A549 (cell line): ENCODE measurements around the gene GPR183. TPM values are rescaled to one million over a fixed set of nuclear protein-coding genes. Genes with fewer than 3 reads are reported as not detected.

Experiments used
- ATAC-seq, 2 experiments: fragments of 200-7000 bp in 1 of 2; fragments of >200 bp in 1 of 2; cut with Nextera tagmentation in 1 of 2; cut with Tn5 transposase in 1 of 2; 3 replicates each; pipeline versions ENCODE4 v1.8.0 to v1.9.1; 2018 to 2020; ENCODE audit warnings: mild to moderate bottlenecking in 1 of 2, moderate library complexity in 1 of 2
- CTCF ChIA-PET: fragments of 300-600 bp; sonication (Branson Sonifier 250); formaldehyde crosslinking; extraction: SDS; loops from one replicate; lab custom pipeline; 2021; ENCODE audit warnings: antibody characterized with exemption, inconsistent platforms; lab: Yijun Ruan, JAX
- POLR2A ChIA-PET: fragments of 350-600 bp; formaldehyde crosslinking; extraction: SDS; loops from one replicate; lab custom pipeline; 2021; ENCODE audit warnings: antibody characterized with exemption, inconsistent platforms; lab: Yijun Ruan, JAX
- DNase-seq, 2 experiments: peaks; one replicate each; pipeline versions ENCODE4 v3.0.0 to v3.0.0-alpha.2; 2011 to 2016; ENCODE audit warnings: low read depth in 1 of 2, low spot score in 1 of 2
- FAIRE-seq: peaks from 2 replicates; lab custom pipeline; 2011; peaks lifted over from hg19 to GRCh38; lab: Jason Lieb, UNC
- H3K27ac ChIP-seq, 2 experiments: fragments of >200 bp; sonication (Bioruptor Twin); formaldehyde crosslinking; 3 replicates each; pipeline ENCODE4 v1.5.1; 2016 to 2017
- H3K4me1 ChIP-seq: fragments of >200 bp; sonication (Bioruptor Twin); formaldehyde crosslinking; 3 replicates; pipeline ENCODE4 v1.6.1; 2016
- H3K4me2 ChIP-seq: fragments of >200 bp; sonication (Bioruptor Twin); formaldehyde crosslinking; 3 replicates; pipeline ENCODE4 v1.6.1; 2016
- H3K4me3 ChIP-seq: fragments of >200 bp; sonication (Bioruptor Twin); formaldehyde crosslinking; 3 replicates; pipeline ENCODE4 v1.5.1; 2016
- H3K9me3 ChIP-seq: fragments of >200 bp; sonication (Bioruptor Twin); formaldehyde crosslinking; 3 replicates; pipeline ENCODE4 v1.6.1; 2016
- CBX8 ChIP-seq: fragments of 200-600 bp; sonication (generic); IDR thresholded peaks from 2 replicates; pipeline ENCODE4 v1.6.1; 2016
- CHD2 ChIP-seq: fragments of 150-350 bp; IDR thresholded peaks from 2 replicates; pipeline ENCODE4 v1.6.1; 2014; ENCODE audit warnings: low read length; ENCODE audit not compliant: partially characterized antibody
- CTCF ChIP-seq: fragments of >200 bp; sonication (Bioruptor Twin); formaldehyde crosslinking; IDR thresholded peaks from 3 replicates; pipeline ENCODE4 v1.5.1; 2016
- ESRRA ChIP-seq: fragments of 150-350 bp; IDR thresholded peaks from 2 replicates; pipeline ENCODE4 v1.6.1; 2014; ENCODE audit warnings: mild to moderate bottlenecking, low read length, borderline replicate concordance
- FOSL2 ChIP-seq, 2 experiments: fragments of 450-650 bp in 1 of 2; fragments of >200 bp in 1 of 2; sonication (Bioruptor Twin) in 1 of 2; formaldehyde crosslinking; IDR thresholded peaks; 2 replicates each; pipeline versions ENCODE4 v1.5.0 to v1.6.1; 2016 to 2020; ENCODE audit warnings: mild to moderate bottlenecking in 1 of 2, moderate library complexity in 1 of 2
- FOXS1 ChIP-seq: fragments of 250-450 bp; sonication (Bioruptor Pico); IDR thresholded peaks from 2 replicates; pipeline ENCODE4 v1.5.0; 2020; ENCODE audit warnings: mild to moderate bottlenecking, moderate library complexity
- HMGXB4 ChIP-seq: fragments of 250-450 bp; sonication (Bioruptor Pico); IDR thresholded peaks from 2 replicates; pipeline ENCODE4 v1.5.0; 2021; ENCODE audit warnings: mild to moderate bottlenecking, moderate library complexity, borderline replicate concordance
- HOXA7 ChIP-seq: fragments of 250-450 bp; sonication (Bioruptor Pico); IDR thresholded peaks from 2 replicates; pipeline ENCODE4 v1.5.0; 2020; ENCODE audit warnings: mild to moderate bottlenecking, moderate library complexity
- HOXB13 ChIP-seq: fragments of 250-450 bp; sonication (Bioruptor Pico); IDR thresholded peaks from 2 replicates; pipeline ENCODE4 v1.5.0; 2020; ENCODE audit warnings: low read depth, mild to moderate bottlenecking, moderate library complexity
- JUNB ChIP-seq: fragments of >200 bp; sonication (Bioruptor Twin); formaldehyde crosslinking; IDR thresholded peaks from 2 replicates; pipeline ENCODE4 v1.6.1; 2016
- MAZ ChIP-seq: fragments of 150-350 bp; IDR thresholded peaks from 2 replicates; pipeline ENCODE4 v1.6.1; 2014; ENCODE audit warnings: antibody characterized with exemption, low read depth, low read length, borderline replicate concordance
- NFE2L2 ChIP-seq: fragments of 150-350 bp; conservative IDR thresholded peaks from 2 replicates; pipeline ENCODE4 v1.6.1; 2014; ENCODE audit warnings: low read length
- PBX3 ChIP-seq: IDR thresholded peaks from 2 replicates; pipeline ENCODE4 v1.6.1; 2012
- PHF8 ChIP-seq: fragments of 200-600 bp; sonication (generic); IDR thresholded peaks from 2 replicates; pipeline ENCODE4 v1.6.1; 2016; ENCODE audit warnings: low read depth, mild to moderate bottlenecking, antibody characterized with exemption, moderate library complexity, borderline replicate concordance
- POLR2AphosphoS2 ChIP-seq: conservative IDR thresholded peaks from 2 replicates; pipeline ENCODE4 v1.6.1; 2012; ENCODE audit warnings: low read length, improper control_type of control experiment, inconsistent platforms
- SMC3 ChIP-seq: fragments of >200 bp; sonication (Bioruptor Twin); formaldehyde crosslinking; IDR thresholded peaks from 3 replicates; pipeline ENCODE4 v1.6.1; 2018; ENCODE audit warnings: inconsistent platforms
- TP53 ChIP-seq: fragments of 250-450 bp; sonication (Bioruptor Pico); IDR thresholded peaks from 2 replicates; pipeline ENCODE4 v1.5.0; 2021; ENCODE audit warnings: mild to moderate bottlenecking, moderate library complexity
- ZFP36 ChIP-seq: fragments of 450-650 bp; IDR thresholded peaks from 2 replicates; pipeline ENCODE4 v1.6.1; 2014; ENCODE audit warnings: borderline replicate concordance; ENCODE audit not compliant: partially characterized antibody
- ZSCAN20 ChIP-seq: fragments of 250-450 bp; sonication (Bioruptor Pico); IDR thresholded peaks from 2 replicates; pipeline ENCODE4 v1.8.0; 2022; ENCODE audit warnings: mild to moderate bottlenecking, moderate library complexity
- WGBS: methylation state at CpG from one replicate; pipeline ENCODE4 v1.1.6; 2017; ENCODE audit errors: missing lambda C conversion rate; 5-methylcytosine and 5-hydroxymethylcytosine counted together
- polyA plus RNA-seq, 4 experiments: library from polyadenylated mRNA; depleted of rRNA in 3 of 4; stranded (reverse); fragments of >200 nt; fragmentation: RNase III in 1 of 4; extraction: RNeasy Plus Mini Kit Qiagen cat#74134 plus additional on column Dnase treatment in 1 of 4; gene quantifications; 2 replicates in 3 of 4; 3 replicates in 1 of 4; pipeline ENCODE4 v1.2.3, GENCODE V29; 2011 to 2017
- TF ChIP-seq, protein P1 (sequence below): fragments of >200 bp; sonication (Bioruptor Twin); formaldehyde crosslinking; IDR thresholded peaks from 2 replicates; pipeline ENCODE4 v1.6.1; 2016
- TF ChIP-seq, protein P2 (sequence below): fragments of 200-600 bp; sonication (generic); IDR thresholded peaks from 2 replicates; pipeline ENCODE4 v1.6.1; 2016; ENCODE audit warnings: antibody characterized with exemption, mild to moderate bottlenecking, moderate library complexity

GPR183 gene
- polyA plus RNA-seq, 2 of the 4 experiments (the other 2 are of a cell fraction): not detected

GRCh38 chr13:99322297-99323103, 15.3 kb upstream of the GPR183 start:
- peak in 1 of 2 experiments; percentile 35; a peak in 1 of 6 replicates for ATAC-seq
- TF ChIP-seq FOSL2 (IDR thresholded peaks at IDR 0.05) (0 out of 2 replicates have a peak, but pooled peaks have one; percentile 31), FOSL2 (CRISPR knock-in tag; IDR thresholded peaks at IDR 0.05) (no peak), TP53 (CRISPR knock-in tag) (no peak)
- no peak for FAIRE-seq
- ChIA-PET POLR2A (no interaction called here), CTCF (interaction anchor here (1.7 kb wide), 1 partner anchor 53 kb away, joined by 5 read pairs; no protein-coding TSS in a partner anchor)
- Histone ChIP-seq H3K27ac (no peak overlapping the region), H3K9me3 (no peaks in the 10 kb centered on the region), H3K4me2 (0 out of 3 replicates have a peak overlapping the region, but pooled peaks have one; percentile 26), H3K4me1 (peaks cover 16% of the 10 kb centered on the region; the same call in 1 of the 3 replicates), H3K4me3 (no peak overlapping the region)
- no peak for DNase-seq
- whole genome bisulfite sequencing: 87% methylated on average over 10 of the region's 10 CpGs

GRCh38 chr13:99321709-99322108, 14.5 kb upstream of the GPR183 start:
- no peak overlapping the region for H3K27ac ChIP-seq
- peaks cover 16% of the 10 kb centered on the region; the same call in 1 of the 3 replicates for H3K4me1 ChIP-seq
- FAIRE-seq (no peak), DNase-seq (no peak), ATAC-seq (no peak)
- ChIA-PET CTCF (interaction anchor here (1.7 kb wide), 1 partner anchor 52 kb away, joined by 5 read pairs; no protein-coding TSS in a partner anchor), POLR2A (no interaction called here)
- TF ChIP-seq POLR2AphosphoS2 (no peak), SMC3 (no peak), HMGXB4 (CRISPR knock-in tag) (no peak), PHF8 (no peak), HOXA7 (CRISPR knock-in tag) (no peak), CBX8 (no peak), ZSCAN20 (no peak)
- TF ChIP-seq, protein P1, sequence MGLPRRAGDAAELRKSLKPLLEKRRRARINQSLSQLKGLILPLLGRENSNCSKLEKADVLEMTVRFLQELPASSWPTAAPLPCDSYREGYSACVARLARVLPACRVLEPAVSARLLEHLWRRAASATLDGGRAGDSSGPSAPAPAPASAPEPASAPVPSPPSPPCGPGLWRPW: no peak
- H3K4me3 ChIP-seq: no peak overlapping the region
- no peaks in the 10 kb centered on the region for H3K9me3 ChIP-seq
- H3K4me2 ChIP-seq: peak overlapping the region; percentile 26; the same call in 1 of the 3 replicates

DNA sequence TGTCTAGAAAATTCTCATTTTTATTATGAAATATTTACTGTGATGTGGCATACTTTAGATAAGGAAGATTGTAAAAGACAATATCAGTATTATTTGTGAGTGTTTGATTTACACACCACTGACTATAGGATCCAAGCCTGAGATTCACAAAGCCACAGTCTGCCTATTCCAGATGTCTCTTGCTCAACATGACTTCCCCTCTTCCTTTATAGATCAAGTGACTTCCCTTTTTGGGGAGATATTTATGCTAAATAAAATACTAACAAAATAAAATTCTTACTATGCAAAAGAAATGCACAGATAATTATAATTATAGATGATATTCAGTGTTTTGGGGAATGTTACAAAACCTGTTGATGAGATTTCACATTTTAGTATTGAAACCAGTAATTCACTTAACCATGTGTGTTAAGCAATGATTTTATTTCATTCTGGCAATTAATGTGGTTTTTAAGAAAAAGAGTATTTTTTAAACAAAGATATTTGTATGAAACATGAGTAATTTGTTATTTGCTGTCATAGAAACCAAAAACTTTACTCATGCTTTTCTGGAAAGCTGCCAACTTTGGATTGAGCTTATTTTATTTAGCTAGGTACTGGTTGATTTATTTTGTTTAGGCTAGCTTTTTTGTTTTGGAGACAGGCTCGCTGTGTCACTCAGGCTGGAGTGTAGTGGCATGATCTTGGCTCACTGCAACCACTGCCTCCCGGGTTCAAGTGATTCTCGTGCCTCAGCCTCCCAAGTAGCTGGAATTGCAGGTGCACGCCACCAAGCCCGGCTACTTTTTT, 13.7 kb upstream of the GPR183 start:
- no peak for FAIRE-seq
- ChIA-PET POLR2A (no interaction called here), CTCF (interaction anchor here (1.7 kb wide), 1 partner anchor 51 kb away, joined by 5 read pairs; no protein-coding TSS in a partner anchor)
- DNase-seq: peak in 1 of 2 experiments; percentile 42
- no peak for ATAC-seq
- Histone ChIP-seq H3K4me2 (no peak overlapping the region), H3K4me1 (peaks cover 16% of the 10 kb centered on the region; the same call in 1 of the 3 replicates), H3K4me3 (no peak overlapping the region), H3K27ac (no peak overlapping the region), H3K9me3 (no peaks in the 10 kb centered on the region)
- WGBS: 90% methylated on average over 3 of the region's 5 CpGs
- TF ChIP-seq MAZ (no peak), CHD2 (no peak), JUNB (no peak), HOXB13 (no peak), ZFP36 (no peak), NFE2L2 (no peak), POLR2AphosphoS2 (no peak), CTCF (no peak), PBX3 (no peak), FOXS1 (CRISPR knock-in tag) (no peak), ESRRA (no peak), HOXA7 (CRISPR knock-in tag) (no peak)
- TF ChIP-seq, protein P2, sequence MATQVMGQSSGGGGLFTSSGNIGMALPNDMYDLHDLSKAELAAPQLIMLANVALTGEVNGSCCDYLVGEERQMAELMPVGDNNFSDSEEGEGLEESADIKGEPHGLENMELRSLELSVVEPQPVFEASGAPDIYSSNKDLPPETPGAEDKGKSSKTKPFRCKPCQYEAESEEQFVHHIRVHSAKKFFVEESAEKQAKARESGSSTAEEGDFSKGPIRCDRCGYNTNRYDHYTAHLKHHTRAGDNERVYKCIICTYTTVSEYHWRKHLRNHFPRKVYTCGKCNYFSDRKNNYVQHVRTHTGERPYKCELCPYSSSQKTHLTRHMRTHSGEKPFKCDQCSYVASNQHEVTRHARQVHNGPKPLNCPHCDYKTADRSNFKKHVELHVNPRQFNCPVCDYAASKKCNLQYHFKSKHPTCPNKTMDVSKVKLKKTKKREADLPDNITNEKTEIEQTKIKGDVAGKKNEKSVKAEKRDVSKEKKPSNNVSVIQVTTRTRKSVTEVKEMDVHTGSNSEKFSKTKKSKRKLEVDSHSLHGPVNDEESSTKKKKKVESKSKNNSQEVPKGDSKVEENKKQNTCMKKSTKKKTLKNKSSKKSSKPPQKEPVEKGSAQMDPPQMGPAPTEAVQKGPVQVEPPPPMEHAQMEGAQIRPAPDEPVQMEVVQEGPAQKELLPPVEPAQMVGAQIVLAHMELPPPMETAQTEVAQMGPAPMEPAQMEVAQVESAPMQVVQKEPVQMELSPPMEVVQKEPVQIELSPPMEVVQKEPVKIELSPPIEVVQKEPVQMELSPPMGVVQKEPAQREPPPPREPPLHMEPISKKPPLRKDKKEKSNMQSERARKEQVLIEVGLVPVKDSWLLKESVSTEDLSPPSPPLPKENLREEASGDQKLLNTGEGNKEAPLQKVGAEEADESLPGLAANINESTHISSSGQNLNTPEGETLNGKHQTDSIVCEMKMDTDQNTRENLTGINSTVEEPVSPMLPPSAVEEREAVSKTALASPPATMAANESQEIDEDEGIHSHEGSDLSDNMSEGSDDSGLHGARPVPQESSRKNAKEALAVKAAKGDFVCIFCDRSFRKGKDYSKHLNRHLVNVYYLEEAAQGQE: no peak
